ENCODE data around the gene OLFM1.

OLFM1 gene

DNA sequence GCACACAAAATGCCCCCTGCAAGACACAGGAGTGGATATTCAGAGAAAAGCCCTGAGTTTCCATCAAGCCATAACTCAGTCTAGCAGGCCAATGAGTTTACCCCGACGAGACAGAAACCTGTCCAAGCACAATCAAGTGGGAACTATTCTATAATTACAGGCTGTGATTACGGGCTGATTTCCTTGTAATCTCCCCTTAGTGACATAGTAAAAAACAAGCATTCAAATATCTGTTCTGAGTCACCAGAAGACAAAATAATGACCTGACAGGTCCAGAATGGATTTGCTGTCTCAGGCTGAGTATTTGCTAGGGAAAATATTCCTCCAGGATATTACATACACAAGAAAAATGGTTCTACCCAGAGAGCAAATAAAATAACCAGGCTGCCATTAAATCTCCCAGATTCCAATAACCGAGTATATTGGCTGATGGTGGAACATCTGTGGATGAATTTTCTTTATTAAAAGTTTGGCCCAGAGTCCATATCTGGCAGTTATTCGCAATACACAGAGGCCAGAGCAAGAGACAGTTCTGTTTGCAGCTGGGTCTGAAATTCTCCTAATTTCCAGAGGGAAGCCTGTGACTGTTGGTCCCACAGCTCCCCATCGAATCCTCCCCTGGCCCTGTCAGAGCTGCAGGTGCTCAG, 35.8 kb downstream of the OLFM1 start:
- no peak for DNase-seq (ENCODE audit: low read depth in 1 of 2, low spot score in 1 of 2)
- Histone ChIP-seq H3K4me3 (replicated peaks; ENCODE audit: insufficient read depth, low read length) (no peak overlapping the region), H3K27me3 (ENCODE audit: insufficient read depth, poor library complexity, severe bottlenecking) (no peaks in the 10 kb centered on the region), H3K27ac (replicated peaks) (no peak overlapping the region)
- no peak for TF ChIP-seq POLR2AphosphoS5 (IDR thresholded peaks at IDR 0.05; ENCODE audit: low read depth)
- TF ChIP-seq, protein P1, sequence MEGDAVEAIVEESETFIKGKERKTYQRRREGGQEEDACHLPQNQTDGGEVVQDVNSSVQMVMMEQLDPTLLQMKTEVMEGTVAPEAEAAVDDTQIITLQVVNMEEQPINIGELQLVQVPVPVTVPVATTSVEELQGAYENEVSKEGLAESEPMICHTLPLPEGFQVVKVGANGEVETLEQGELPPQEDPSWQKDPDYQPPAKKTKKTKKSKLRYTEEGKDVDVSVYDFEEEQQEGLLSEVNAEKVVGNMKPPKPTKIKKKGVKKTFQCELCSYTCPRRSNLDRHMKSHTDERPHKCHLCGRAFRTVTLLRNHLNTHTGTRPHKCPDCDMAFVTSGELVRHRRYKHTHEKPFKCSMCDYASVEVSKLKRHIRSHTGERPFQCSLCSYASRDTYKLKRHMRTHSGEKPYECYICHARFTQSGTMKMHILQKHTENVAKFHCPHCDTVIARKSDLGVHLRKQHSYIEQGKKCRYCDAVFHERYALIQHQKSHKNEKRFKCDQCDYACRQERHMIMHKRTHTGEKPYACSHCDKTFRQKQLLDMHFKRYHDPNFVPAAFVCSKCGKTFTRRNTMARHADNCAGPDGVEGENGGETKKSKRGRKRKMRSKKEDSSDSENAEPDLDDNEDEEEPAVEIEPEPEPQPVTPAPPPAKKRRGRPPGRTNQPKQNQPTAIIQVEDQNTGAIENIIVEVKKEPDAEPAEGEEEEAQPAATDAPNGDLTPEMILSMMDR (IDR thresholded peaks at IDR 0.05; ENCODE audit: insufficient read depth, low read length), result no peak
- TF ChIP-seq GABPA (IDR thresholded peaks at IDR 0.05; ENCODE audit: low read depth), result no peak
- TF ChIP-seq, protein P2, sequence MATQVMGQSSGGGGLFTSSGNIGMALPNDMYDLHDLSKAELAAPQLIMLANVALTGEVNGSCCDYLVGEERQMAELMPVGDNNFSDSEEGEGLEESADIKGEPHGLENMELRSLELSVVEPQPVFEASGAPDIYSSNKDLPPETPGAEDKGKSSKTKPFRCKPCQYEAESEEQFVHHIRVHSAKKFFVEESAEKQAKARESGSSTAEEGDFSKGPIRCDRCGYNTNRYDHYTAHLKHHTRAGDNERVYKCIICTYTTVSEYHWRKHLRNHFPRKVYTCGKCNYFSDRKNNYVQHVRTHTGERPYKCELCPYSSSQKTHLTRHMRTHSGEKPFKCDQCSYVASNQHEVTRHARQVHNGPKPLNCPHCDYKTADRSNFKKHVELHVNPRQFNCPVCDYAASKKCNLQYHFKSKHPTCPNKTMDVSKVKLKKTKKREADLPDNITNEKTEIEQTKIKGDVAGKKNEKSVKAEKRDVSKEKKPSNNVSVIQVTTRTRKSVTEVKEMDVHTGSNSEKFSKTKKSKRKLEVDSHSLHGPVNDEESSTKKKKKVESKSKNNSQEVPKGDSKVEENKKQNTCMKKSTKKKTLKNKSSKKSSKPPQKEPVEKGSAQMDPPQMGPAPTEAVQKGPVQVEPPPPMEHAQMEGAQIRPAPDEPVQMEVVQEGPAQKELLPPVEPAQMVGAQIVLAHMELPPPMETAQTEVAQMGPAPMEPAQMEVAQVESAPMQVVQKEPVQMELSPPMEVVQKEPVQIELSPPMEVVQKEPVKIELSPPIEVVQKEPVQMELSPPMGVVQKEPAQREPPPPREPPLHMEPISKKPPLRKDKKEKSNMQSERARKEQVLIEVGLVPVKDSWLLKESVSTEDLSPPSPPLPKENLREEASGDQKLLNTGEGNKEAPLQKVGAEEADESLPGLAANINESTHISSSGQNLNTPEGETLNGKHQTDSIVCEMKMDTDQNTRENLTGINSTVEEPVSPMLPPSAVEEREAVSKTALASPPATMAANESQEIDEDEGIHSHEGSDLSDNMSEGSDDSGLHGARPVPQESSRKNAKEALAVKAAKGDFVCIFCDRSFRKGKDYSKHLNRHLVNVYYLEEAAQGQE (IDR thresholded peaks at IDR 0.05; ENCODE audit: insufficient replicate concordance, low read depth), result no peak
- no peak for TF ChIP-seq SPI1 (IDR thresholded peaks at IDR 0.05; ENCODE audit: borderline replicate concordance, low read depth)

DNA sequence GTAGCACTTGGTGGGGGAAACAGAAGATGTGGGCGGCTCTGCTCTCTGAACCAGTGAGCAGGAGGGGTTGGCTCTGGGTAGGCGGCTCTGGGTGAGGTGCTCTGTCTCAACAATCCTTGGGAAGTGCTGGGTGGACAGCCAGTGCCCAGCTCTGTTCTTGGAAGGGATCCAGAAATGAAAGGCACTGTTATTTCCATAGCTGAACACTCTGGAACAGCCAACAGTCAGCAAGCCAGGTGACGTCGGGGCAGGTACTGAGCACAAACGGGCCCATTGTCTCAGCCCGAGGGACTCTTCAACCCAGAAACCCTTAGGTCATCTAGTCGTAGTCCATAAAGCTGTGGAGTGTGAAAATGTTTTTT, 36.3 kb downstream of the OLFM1 start:
- no peak overlapping the region for H3K4me3 ChIP-seq (replicated peaks; ENCODE audit: insufficient read depth, low read length)
- H3K27me3 ChIP-seq (ENCODE audit: insufficient read depth, poor library complexity, severe bottlenecking), result no peaks in the 10 kb centered on the region
- TF ChIP-seq, protein P2 (IDR thresholded peaks at IDR 0.05; ENCODE audit: insufficient replicate concordance, low read depth), result no peak
- TF ChIP-seq SPI1 (IDR thresholded peaks at IDR 0.05; ENCODE audit: borderline replicate concordance, low read depth) (no peak), POLR2AphosphoS5 (IDR thresholded peaks at IDR 0.05; ENCODE audit: low read depth) (no peak), GABPA (IDR thresholded peaks at IDR 0.05; ENCODE audit: low read depth) (no peak)
- TF ChIP-seq, protein P1 (IDR thresholded peaks at IDR 0.05; ENCODE audit: insufficient read depth, low read length), result no peak
- DNase-seq (ENCODE audit: low read depth in 1 of 2, low spot score in 1 of 2), result no peak
- H3K27ac ChIP-seq (replicated peaks), result no peak overlapping the region

DNA sequence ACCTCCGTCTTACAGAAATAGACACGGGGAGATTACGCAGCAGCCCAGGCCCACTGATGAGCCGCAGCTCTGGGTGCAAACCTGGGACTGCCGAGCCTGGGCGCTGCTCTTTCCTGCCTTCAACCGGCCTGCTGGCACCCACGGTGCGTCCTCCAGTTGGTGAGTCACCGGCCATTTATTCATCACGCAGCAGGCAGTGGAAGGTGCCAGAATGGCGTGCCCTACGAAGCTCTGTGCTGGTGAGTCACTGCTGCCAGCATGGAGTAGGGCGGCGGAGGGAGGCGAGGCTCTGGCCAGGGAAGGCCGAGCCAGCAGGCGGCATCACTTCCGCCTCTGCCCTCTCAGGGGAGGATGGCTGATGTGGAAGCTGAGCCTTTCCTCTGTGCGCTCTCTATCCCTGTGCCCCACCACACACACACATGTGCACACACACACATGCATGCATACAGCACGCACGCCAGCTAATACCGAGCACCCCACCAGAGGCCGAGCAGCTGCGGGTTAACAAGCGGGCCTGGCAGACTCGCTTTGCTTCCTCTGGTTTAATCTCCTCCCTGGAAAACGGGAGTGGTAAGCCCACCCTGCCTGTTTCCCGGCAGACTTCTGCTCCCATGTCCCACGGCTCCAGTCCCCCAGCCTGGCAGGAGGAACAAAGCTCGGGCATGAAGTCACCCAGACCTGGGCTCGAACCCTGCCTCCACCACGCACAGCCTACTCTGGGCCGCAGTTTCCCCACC, 39.2 kb downstream of the OLFM1 start:
- no peak for DNase-seq (ENCODE audit: low read depth in 1 of 2, low spot score in 1 of 2)
- Histone ChIP-seq H3K27ac (replicated peaks) (no peak overlapping the region), H3K4me3 (replicated peaks; ENCODE audit: insufficient read depth, low read length) (no peak overlapping the region), H3K27me3 (ENCODE audit: insufficient read depth, poor library complexity, severe bottlenecking) (peaks cover under 1% of the 10 kb centered on the region)
- TF ChIP-seq, protein P2 (IDR thresholded peaks at IDR 0.05; ENCODE audit: insufficient replicate concordance, low read depth), result no peak
- TF ChIP-seq GABPA (IDR thresholded peaks at IDR 0.05; ENCODE audit: low read depth) (no peak), POLR2AphosphoS5 (IDR thresholded peaks at IDR 0.05; ENCODE audit: low read depth) (no peak), SPI1 (IDR thresholded peaks at IDR 0.05; ENCODE audit: borderline replicate concordance, low read depth) (no peak)
- TF ChIP-seq, protein P1 (IDR thresholded peaks at IDR 0.05; ENCODE audit: insufficient read depth, low read length), result no peak

Data from HL-60 (cell line).